Naive thymus-derived CD8-positive, alpha-beta T cell (primary cell): ENCODE measurements around the gene NANOS2. TPM values are rescaled to one million over a fixed set of nuclear protein-coding genes. Genes with fewer than 3 reads are reported as not detected.
"Not testable (repeated sequence)": the region's sequence is repeated elsewhere in the genome, so short reads cannot be mapped to it uniquely, and the experiment has no call there.

Experiments
- ATAC-seq, 2 donors: fragments of 150-1000 bp; cut with Tn5 transposase in 1 of 2; sonication (Bioruptor Pico), chemical (Tn5 transposase) in 1 of 2; 1 replicate in 1 of 2; 2 replicates in 1 of 2; pipeline ENCODE4 v1.10.0; 2021; ENCODE audit warnings: mild to moderate bottlenecking in 2 of 2, moderate library complexity in 2 of 2
- POLR2A ChIA-PET: fragments of 350-600 bp; sonication (Branson Sonifier 250); formaldehyde crosslinking; loops from one replicate; lab custom pipeline; 2021; ENCODE audit warnings: antibody characterized with exemption; lab: Charles Lee
- DNase-seq, 10 donors: peaks; one replicate each; pipeline versions ENCODE4 v3.0.0 to v3.0.0-alpha.2; 2020 to 2022
- H3K27ac Mint-ChIP-seq, 10 donors: one replicate each; pipeline ENCODE4 v1.8.0; 2020 to 2022; ENCODE audit warnings: mild to moderate bottlenecking in 10 of 10, mixed read lengths in 10 of 10, moderate library complexity in 4 of 10, inconsistent platforms in 1 of 10
- H3K27me3 Mint-ChIP-seq, 5 donors: one replicate each; pipeline ENCODE4 v1.8.0; 2021 to 2022; ENCODE audit warnings: mixed read lengths in 5 of 5
- H3K36me3 Mint-ChIP-seq, 3 donors: one replicate each; pipeline ENCODE4 v1.8.0; 2020 to 2022; ENCODE audit warnings: mixed read lengths in 3 of 3, mild to moderate bottlenecking in 2 of 3, inconsistent platforms in 1 of 3
- H3K4me1 Mint-ChIP-seq, 4 donors: one replicate each; pipeline ENCODE4 v1.8.0; 2021 to 2022; ENCODE audit warnings: mixed read lengths in 4 of 4
- H3K4me3 Mint-ChIP-seq, 10 donors: one replicate each; pipeline ENCODE4 v1.8.0; 2020 to 2022; ENCODE audit warnings: mild to moderate bottlenecking in 10 of 10, mixed read lengths in 10 of 10, moderate library complexity in 6 of 10, inconsistent platforms in 1 of 10
- H3K9me3 Mint-ChIP-seq, 9 donors: one replicate each; pipeline ENCODE4 v1.8.0; 2020 to 2022; ENCODE audit warnings: mixed read lengths in 9 of 9, mild to moderate bottlenecking in 3 of 9, inconsistent platforms in 1 of 9, moderate library complexity in 1 of 9
- polyA plus RNA-seq, 3 donors: library from polyadenylated mRNA; unstranded; fragments of 300-500 nt; fragmentation: Illumina TruSeq; gene quantifications; one replicate each; pipeline ENCODE4 v1.2.3, GENCODE V29; 2021
- total RNA-seq, 8 experiments: library from RNA in 2 of 8; stranded (reverse) in 2 of 8; gene quantifications; one replicate each; pipeline ENCODE4 v1.2.3 and lab custom pipeline; 2021 to 2026

Gene NANOS2
- total and polyA plus RNA-seq, 5 experiments from 2014 or later: not detected

DNA sequence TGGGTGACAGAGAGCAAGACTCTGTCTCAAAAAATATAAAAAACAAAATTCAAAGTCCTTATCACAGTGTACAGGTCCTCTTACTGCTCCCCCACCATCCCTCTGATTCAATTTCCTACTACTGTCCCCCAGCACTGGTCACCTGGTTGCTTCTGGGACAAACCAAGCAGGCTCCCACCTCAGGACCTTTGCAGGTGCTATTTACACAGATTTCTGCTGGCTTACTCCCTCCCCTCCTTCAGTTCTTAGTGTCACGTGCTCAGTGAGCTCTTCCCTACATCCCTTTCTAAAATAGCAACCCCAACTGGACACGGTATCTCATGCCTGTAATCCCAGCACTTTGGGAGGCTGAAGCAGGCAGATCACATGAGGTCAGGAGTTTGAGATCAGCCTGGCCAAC is 34.6 kb downstream of the NANOS2 start:
- Mint-ChIP-seq H3K36me3 (no peaks in the 10 kb centered on the region), H3K9me3 (peaks cover 0 to 2% (median 0%) of the 10 kb centered on the region in 9 donors), H3K27ac (peak overlapping the region in 1 of 10 donors; percentile 56)

DNA sequence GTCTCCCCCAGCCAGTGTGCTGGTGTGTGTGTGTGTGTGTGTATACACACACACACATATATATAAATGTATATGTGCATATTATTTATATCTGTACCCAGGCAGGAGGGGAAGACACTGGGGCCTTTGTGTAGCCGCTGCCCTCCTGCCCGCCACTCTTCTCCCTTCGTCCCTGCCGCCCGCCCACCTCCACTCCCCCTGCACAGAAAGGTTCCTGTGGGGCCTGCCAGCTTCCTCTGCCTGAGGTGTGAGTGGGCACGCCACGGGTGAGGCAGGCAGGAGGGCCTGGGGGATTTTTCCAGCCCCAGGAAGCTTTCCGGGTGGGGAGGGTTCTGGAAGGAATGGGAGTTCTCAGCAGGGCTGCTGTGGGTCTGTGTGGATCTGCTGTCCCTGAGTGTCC is 35.5 kb downstream of the NANOS2 start:
- peak overlapping the region in 1 of 10 donors; percentile 31 for H3K4me3 Mint-ChIP-seq
- peaks cover 0 to 2% (median 0%) of the 10 kb centered on the region in 9 donors for H3K9me3 Mint-ChIP-seq

More for the DNA sequence above, 34.6 kb downstream of the NANOS2 start:
- H3K27me3 Mint-ChIP-seq: peaks cover 16 to 35% (median 23%) of the 10 kb centered on the region in 5 donors
- DNase-seq: no peak
- H3K4me3 Mint-ChIP-seq: no peak overlapping the region
- no peak for ATAC-seq
- POLR2A ChIA-PET: no interaction called here
- H3K4me1 Mint-ChIP-seq: peaks cover 16 to 38% (median 30%) of the 10 kb centered on the region in 4 donors

DNA sequence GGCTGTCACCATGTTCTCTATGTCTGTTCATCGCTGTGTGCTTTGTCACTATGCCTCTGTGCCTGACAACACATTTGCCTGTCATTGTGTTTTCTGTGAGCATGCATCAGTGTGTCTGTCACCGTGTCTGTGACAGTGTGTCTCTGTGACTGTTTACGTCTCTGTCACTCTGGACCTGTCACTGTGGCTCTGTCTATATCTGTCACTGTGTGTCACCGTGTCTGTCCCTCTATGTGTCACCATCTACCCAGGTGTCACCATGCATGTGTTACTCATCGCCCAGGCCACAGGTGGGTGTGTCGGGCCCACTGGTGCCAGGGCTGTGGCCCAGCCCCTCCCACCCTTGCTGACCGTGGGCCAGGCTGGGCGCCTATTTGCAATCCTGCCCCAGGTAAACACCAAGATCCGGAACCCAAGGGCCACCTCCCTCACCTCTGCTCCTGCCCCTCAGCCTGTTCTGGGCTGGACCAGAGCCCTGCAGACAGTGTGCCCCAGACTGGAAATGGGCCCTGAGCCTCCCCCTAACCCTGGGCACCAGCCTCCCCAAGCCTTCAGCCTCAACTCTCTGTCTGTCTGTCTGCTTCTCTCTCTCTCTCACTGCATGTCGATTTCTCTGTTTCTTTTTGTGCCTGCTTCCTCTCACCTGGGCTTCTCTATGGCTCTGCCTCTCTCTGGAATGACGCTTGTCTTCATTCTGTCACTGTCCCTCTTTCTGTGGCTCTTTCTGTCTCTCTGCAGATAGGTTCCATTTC is 36.4 kb downstream of the NANOS2 start:
- peaks cover 19 to 50% (median 29%) of the 10 kb centered on the region in 5 donors for H3K27me3 Mint-ChIP-seq
- H3K4me3 Mint-ChIP-seq: peak overlapping the region in 4 of 10 donors; percentile 2 to 46 (median 30)
- H3K4me1 Mint-ChIP-seq: peaks cover 13 to 26% (median 23%) of the 10 kb centered on the region in 4 donors
- H3K27ac Mint-ChIP-seq: no peak overlapping the region
- ATAC-seq (no peak), DNase-seq (no peak)
- H3K36me3 Mint-ChIP-seq: no peaks in the 10 kb centered on the region
- H3K9me3 Mint-ChIP-seq: no peaks in the 10 kb centered on the region
- POLR2A ChIA-PET: no interaction called here

More for the DNA sequence above, 35.5 kb downstream of the NANOS2 start:
- peaks cover 16 to 34% (median 30%) of the 10 kb centered on the region in 4 donors for H3K4me1 Mint-ChIP-seq
- ATAC-seq (no peak), DNase-seq (peak in 1 of 10 donors; percentile 28)
- no peaks in the 10 kb centered on the region for H3K36me3 Mint-ChIP-seq
- no peak overlapping the region for H3K27ac Mint-ChIP-seq
- H3K27me3 Mint-ChIP-seq: peaks cover 19 to 44% (median 27%) of the 10 kb centered on the region in 5 donors
- POLR2A ChIA-PET: no interaction called here

GRCh38 chr19:45876411-45877197 is 38.0 kb downstream of the NANOS2 start:
- POLR2A ChIA-PET: interaction anchor here (0.6 kb wide), 1 partner anchor 33 kb away, joined by 4 read pairs; no protein-coding TSS in a partner anchor
- H3K27ac Mint-ChIP-seq: peak overlapping the region in 3 of 10 donors; percentile 16 to 86 (median 53)
- H3K4me1 Mint-ChIP-seq: peaks cover 9 to 19% (median 15%) of the 10 kb centered on the region in 4 donors
- H3K36me3 Mint-ChIP-seq: no peaks in the 10 kb centered on the region
- peak overlapping the region in 9 of 10 donors; percentile 31 to 71 (median 62) for H3K4me3 Mint-ChIP-seq
- ATAC-seq: peak; percentile 53 to 59
- peaks cover 19 to 50% (median 29%) of the 10 kb centered on the region in 5 donors for H3K27me3 Mint-ChIP-seq
- DNase-seq: peak in 1 of 10 donors; percentile 58
- no peaks in the 10 kb centered on the region for H3K9me3 Mint-ChIP-seq

DNA sequence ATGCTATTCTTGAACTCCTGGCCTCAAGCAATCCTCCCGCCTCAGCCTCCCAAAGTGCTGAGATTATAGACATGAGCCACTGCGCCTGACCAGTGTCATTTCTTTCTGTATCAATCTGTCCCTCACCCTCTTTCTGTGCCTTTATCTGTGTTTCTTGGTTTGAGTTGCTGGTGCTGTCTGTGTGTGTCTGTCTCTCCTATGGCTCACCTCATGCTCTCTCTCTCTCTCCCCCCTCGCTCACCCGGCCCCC is 38.5 kb downstream of the NANOS2 start:
- POLR2A ChIA-PET: interaction anchor here (0.6 kb wide), 1 partner anchor 33 kb away, joined by 4 read pairs; no protein-coding TSS in a partner anchor
- Mint-ChIP-seq H3K9me3 (no peaks in the 10 kb centered on the region), H3K27me3 (peaks cover 19 to 50% (median 29%) of the 10 kb centered on the region in 5 donors)

GRCh38 chr19:45874620-45874966 is 40.0 kb downstream of the NANOS2 start:
- Mint-ChIP-seq H3K4me3 (no peak overlapping the region), H3K27ac (no peak overlapping the region), H3K4me1 (peaks cover 6 to 16% (median 13%) of the 10 kb centered on the region in 4 donors), H3K9me3 (no peaks in the 10 kb centered on the region), H3K36me3 (no peaks in the 10 kb centered on the region), H3K27me3 (peaks cover 19 to 50% (median 29%) of the 10 kb centered on the region in 5 donors)
- DNase-seq: no peak
- no peak for ATAC-seq
- POLR2A ChIA-PET: no interaction called here

More for the DNA sequence above, 38.5 kb downstream of the NANOS2 start:
- ATAC-seq (peak; percentile 50 to 62), DNase-seq (no peak)
- Mint-ChIP-seq H3K36me3 (no peaks in the 10 kb centered on the region), H3K4me3 (peak overlapping the region in 9 of 10 donors; percentile 18 to 71 (median 59)), H3K27ac (peak overlapping the region in 3 of 10 donors; percentile 16 to 86 (median 26)), H3K4me1 (peaks cover 6 to 16% (median 13%) of the 10 kb centered on the region in 4 donors)

GRCh38 chr19:45873219-45873772 is 41.3 kb downstream of the NANOS2 start:
- H3K27ac Mint-ChIP-seq: peak overlapping the region in 1 of 10 donors; percentile 62
- POLR2A ChIA-PET: no interaction called here
- H3K4me3 Mint-ChIP-seq: no peak overlapping the region
- DNase-seq: no peak
- H3K4me1 Mint-ChIP-seq: peaks cover 4 to 13% (median 11%) of the 10 kb centered on the region in 4 donors
- H3K27me3 Mint-ChIP-seq: peaks cover 13 to 40% (median 24%) of the 10 kb centered on the region in 5 donors
- no peaks in the 10 kb centered on the region for H3K36me3 Mint-ChIP-seq
- no peaks in the 10 kb centered on the region for H3K9me3 Mint-ChIP-seq
- ATAC-seq: no peak

DNA sequence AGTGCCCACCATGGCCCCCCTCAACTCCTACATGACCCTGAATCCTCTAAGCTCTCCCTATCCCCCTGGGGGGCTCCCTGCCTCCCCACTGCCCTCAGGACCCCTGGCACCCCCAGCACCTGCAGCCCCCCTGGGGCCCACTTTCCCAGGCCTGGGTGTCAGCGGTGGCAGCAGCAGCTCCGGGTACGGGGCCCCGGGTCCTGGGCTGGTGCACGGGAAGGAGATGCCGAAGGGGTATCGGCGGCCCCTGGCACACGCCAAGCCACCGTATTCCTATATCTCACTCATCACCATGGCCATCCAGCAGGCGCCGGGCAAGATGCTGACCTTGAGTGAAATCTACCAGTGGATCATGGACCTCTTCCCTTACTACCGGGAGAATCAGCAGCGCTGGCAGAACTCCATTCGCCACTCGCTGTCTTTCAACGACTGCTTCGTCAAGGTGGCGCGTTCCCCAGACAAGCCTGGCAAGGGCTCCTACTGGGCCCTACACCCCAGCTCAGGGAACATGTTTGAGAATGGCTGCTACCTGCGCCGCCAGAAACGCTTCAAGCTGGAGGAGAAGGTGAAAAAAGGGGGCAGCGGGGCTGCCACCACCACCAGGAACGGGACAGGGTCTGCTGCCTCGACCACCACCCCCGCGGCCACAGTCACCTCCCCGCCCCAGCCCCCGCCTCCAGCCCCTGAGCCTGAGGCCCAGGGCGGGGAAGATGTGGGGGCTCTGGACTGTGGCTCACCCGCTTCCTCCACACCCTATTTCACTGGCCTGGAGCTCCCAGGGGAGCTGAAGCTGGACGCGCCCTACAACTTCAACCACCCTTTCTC is 42.3 kb downstream of the NANOS2 start:
- ATAC-seq (no peak), DNase-seq (no peak)
- H3K36me3 Mint-ChIP-seq: no peaks in the 10 kb centered on the region
- H3K27ac Mint-ChIP-seq: no peak overlapping the region
- POLR2A ChIA-PET: no interaction called here
- no peaks in the 10 kb centered on the region for H3K9me3 Mint-ChIP-seq
- peaks cover 10 to 32% (median 19%) of the 10 kb centered on the region in 5 donors for H3K27me3 Mint-ChIP-seq
- peaks cover 4 to 9% (median 8%) of the 10 kb centered on the region in 4 donors for H3K4me1 Mint-ChIP-seq
- no peak overlapping the region for H3K4me3 Mint-ChIP-seq

DNA sequence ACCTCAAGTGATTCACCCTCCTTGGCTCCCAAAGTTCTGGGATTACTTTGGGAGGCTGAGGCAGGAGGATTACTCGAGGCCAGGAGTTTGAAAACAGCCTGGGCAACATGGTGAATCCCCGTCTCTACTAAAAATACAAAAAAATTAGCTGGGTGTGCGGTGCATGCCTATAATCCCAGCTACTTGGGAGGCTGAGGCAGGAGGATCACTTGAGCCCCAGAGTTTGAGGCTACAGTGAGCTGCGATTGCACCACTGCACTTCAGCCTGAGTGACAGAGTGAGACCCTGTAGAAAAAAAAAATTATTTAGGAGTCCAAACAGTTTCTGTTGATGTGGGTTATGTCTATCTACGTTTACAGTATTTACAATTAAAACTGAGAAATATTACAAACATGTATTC is 43.8 kb downstream of the NANOS2 start:
- Mint-ChIP-seq H3K27ac (no peak overlapping the region), H3K9me3 (no peaks in the 10 kb centered on the region), H3K27me3 (peaks cover 5 to 23% (median 12%) of the 10 kb centered on the region in 5 donors), H3K4me1 (peaks cover 0 to under 1% (median 0%) of the 10 kb centered on the region in 4 donors), H3K36me3 (no peaks in the 10 kb centered on the region), H3K4me3 (no peak overlapping the region)
- DNase-seq: no peak
- no peak for ATAC-seq
- POLR2A ChIA-PET: no interaction called here

DNA sequence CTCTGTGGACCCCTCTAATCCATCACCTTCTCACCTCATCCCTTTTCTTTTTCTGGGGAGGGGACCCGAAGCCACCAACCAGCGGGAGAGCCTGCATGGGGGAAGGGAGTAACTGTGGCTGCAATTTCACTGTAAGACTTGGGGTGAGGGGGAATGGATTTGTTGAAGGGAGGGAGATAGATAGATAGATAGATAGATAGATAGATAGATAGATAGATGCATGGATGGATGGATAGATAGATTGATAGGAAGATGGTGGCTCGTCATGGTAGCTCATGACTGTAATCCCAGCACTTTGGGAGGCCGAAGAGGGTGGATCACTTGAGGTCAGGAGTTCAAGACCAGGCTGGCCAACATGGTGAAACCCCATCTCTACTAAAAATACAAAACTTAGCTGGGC is 47.3 kb downstream of the NANOS2 start:
- POLR2A ChIA-PET, H3K9me3 Mint-ChIP-seq, H3K4me3 Mint-ChIP-seq, H3K36me3 Mint-ChIP-seq, ATAC-seq, H3K27ac Mint-ChIP-seq, DNase-seq: not testable (repeated sequence)
- peaks cover 10 to 23% (median 19%) of the 10 kb centered on the region in 4 donors for H3K4me1 Mint-ChIP-seq
- peaks cover 5 to 24% (median 20%) of the 10 kb centered on the region in 5 donors for H3K27me3 Mint-ChIP-seq

GRCh38 chr19:45866400-45867176 is 48.0 kb downstream of the NANOS2 start:
- H3K4me3 Mint-ChIP-seq: no peak overlapping the region
- H3K27me3 Mint-ChIP-seq: peaks cover 5 to 24% (median 20%) of the 10 kb centered on the region in 5 donors
- POLR2A ChIA-PET: interaction anchor here (1.6 kb wide), 1 partner anchor 20 kb away, joined by 6 read pairs; no protein-coding TSS in a partner anchor
- H3K4me1 Mint-ChIP-seq: peaks cover 13 to 28% (median 25%) of the 10 kb centered on the region in 4 donors
- H3K9me3 Mint-ChIP-seq: no peaks in the 10 kb centered on the region
- no peak overlapping the region for H3K27ac Mint-ChIP-seq
- DNase-seq: no peak
- ATAC-seq: no peak
- H3K36me3 Mint-ChIP-seq: no peaks in the 10 kb centered on the region
